GM12878 (cell line): ENCODE data around the gene LY6G5C.

ENCODE experiments used
- ATF3 ChIP-seq: IDR thresholded peaks from 2 replicates; pipeline ENCODE4 v1.6.1; 2011; ENCODE audit warnings: low read depth, mild to moderate bottlenecking, low read length, moderate library complexity, borderline replicate concordance; ENCODE audit errors: extremely low read depth
- BRCA1 ChIP-seq: IDR thresholded peaks from 2 replicates; pipeline ENCODE4 v1.6.1; 2011; ENCODE audit warnings: low read depth, low read length, improper control_type of control experiment
- CREB1 ChIP-seq: IDR thresholded peaks from 2 replicates; pipeline ENCODE4 v1.6.1; 2012; ENCODE audit warnings: low read depth, mild to moderate bottlenecking, inconsistent platforms
- CTCF ChIP-seq, 3 experiments: IDR thresholded peaks in 2 of 3; conservative IDR thresholded peaks in 1 of 3; 2 replicates each; pipeline ENCODE4 v1.5.1; 2011; ENCODE audit warnings: low read depth in 3 of 3, low read length in 3 of 3, mild to moderate bottlenecking in 3 of 3, control low read depth in 2 of 3, moderate library complexity in 2 of 3, inconsistent platforms in 1 of 3, mixed read lengths in 1 of 3; ENCODE audit not compliant: control insufficient read depth in 2 of 3, insufficient read depth in 1 of 3; ENCODE audit errors: extremely low read depth in 1 of 3
- HDAC6 ChIP-seq: fragments of 200-600 bp; sonication (generic); IDR thresholded peaks from one replicate; pipeline ENCODE4 v1.8.0; 2017; ENCODE audit warnings: antibody characterized with exemption; ENCODE audit not compliant: unreplicated experiment
- JUND ChIP-seq: IDR thresholded peaks from 2 replicates; pipeline ENCODE4 v1.6.1; 2012; ENCODE audit warnings: low read depth, mild to moderate bottlenecking, low read length, improper control_type of control experiment, moderate library complexity
- NFYA ChIP-seq: IDR thresholded peaks from 2 replicates; pipeline ENCODE4 v1.6.1; 2011; ENCODE audit warnings: low read depth, mild to moderate bottlenecking, low read length, improper control_type of control experiment, borderline replicate concordance
- POLR2AphosphoS2 ChIP-seq: IDR thresholded peaks from 2 replicates; pipeline ENCODE4 v1.6.1; 2011; ENCODE audit warnings: low read depth, mild to moderate bottlenecking, low read length, improper control_type of control experiment, moderate library complexity
- SIN3A ChIP-seq: IDR thresholded peaks from 2 replicates; pipeline ENCODE4 v1.6.1; 2012; ENCODE audit warnings: low read depth, low read length, improper control_type of control experiment
- SMC3 ChIP-seq: IDR thresholded peaks from 2 replicates; pipeline ENCODE4 v1.6.1; 2011; ENCODE audit warnings: low read length, improper control_type of control experiment, borderline replicate concordance
- SREBF2 ChIP-seq: IDR thresholded peaks from 2 replicates; pipeline ENCODE4 v1.6.1; 2012; ENCODE audit warnings: mild to moderate bottlenecking, low read length
- ZBED1 ChIP-seq: IDR thresholded peaks from 2 replicates; pipeline ENCODE4 v1.6.1; 2016; ENCODE audit warnings: borderline replicate concordance
- ZNF384 ChIP-seq: IDR thresholded peaks from 2 replicates; pipeline ENCODE4 v1.6.1; 2012; ENCODE audit warnings: low read depth, mild to moderate bottlenecking, low read length, improper control_type of control experiment, borderline replicate concordance

DNA sequence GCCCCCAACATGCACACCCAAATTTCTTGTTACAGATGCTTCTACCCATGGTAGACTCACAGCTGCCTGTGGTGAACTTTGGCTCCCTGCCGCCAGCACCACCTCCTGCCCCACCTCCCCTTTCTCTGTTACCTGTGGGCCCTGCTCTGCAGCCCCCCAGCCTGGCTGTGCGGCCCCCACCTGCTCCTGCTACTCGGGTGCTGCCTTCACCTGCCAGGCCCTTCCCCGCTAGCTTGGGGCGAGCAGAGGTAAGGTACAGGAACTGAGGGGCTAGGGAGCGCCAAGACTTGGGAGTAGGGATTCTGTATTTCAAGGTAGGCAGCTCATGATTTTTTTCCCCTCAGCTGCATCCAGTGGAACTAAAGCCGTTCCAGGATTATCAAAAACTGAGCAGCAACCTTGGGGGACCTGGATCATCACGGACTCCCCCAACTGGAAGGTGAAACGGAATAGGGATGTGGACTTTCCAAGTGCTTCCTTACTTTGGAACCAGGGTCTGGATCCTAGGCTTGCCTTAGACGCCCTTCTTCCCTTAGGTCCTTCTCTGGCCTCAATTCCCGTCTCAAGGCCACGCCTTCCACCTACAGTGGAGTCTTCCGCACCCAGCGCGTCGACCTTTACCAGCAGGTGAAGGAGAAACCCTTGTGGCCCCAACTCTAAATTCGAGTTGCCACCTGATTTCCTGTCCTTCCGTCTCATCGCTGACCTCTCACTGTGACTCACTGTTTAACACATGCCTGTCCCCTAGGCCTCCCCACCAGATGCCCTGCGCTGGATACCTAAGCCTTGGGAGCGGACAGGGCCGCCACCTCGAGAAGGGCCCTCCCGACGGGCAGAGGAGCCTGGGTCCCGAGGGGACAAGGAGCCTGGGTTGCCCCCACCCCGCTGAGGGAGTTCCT lies 43.9 kb downstream of the LY6G5C start:
- no peak for TF ChIP-seq SIN3A
- TF ChIP-seq CREB1: no peak
- no peak for TF ChIP-seq SMC3
- no peak; the same call in 1 of the 2 replicates for TF ChIP-seq ZBED1
- no peak for TF ChIP-seq NFYA
- TF ChIP-seq ATF3: no peak
- TF ChIP-seq BRCA1: no peak
- TF ChIP-seq CTCF (IDR thresholded peaks at IDR 0.05 in 2 of 3, conservative IDR thresholded peaks at IDR 0.05 in 1 of 3; ENCODE audit: control insufficient read depth in 2 of 3, extremely low read depth in 1 of 3, insufficient read depth in 1 of 3, low read depth in 3 of 3, low read length in 3 of 3): no peak
- TF ChIP-seq JUND: no peak
- TF ChIP-seq POLR2AphosphoS2: no peak
- no peak for TF ChIP-seq SREBF2
- TF ChIP-seq HDAC6: no peak
- TF ChIP-seq ZNF384: no peak
